ENCODE results near the gene JADE1. TPM values are rescaled to one million over a fixed set of nuclear protein-coding genes. Genes with fewer than 3 reads are reported as not detected.

Gene JADE1
- total RNA-seq, 2 experiments from 2014 or later, result 30.4 to 31.2 TPM

DNA sequence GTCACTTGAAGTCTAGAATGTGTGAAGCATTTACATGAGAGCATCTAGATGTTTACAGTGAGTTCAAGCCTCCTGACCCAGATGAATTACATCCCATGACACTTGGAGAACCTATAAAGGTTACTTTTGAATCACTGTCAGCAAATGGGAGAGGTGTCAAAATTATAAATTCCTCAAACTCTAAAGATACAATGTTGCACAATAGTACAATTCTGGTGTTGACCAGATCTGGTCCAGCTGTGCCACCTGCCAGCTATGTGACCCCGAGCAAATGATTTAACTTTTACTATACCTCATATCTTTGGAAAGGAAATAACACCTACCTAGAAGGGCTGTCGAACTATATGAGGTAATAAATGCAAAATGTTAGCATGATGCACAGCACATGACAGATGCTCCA, 69.8 kb downstream of the JADE1 start:
- peaks cover 17% of the 10 kb centered on the region for H3K36me3 Mint-ChIP-seq
- H3K27ac Mint-ChIP-seq, result no peak overlapping the region
- peaks cover 3% of the 10 kb centered on the region for H3K4me1 Mint-ChIP-seq

DNA sequence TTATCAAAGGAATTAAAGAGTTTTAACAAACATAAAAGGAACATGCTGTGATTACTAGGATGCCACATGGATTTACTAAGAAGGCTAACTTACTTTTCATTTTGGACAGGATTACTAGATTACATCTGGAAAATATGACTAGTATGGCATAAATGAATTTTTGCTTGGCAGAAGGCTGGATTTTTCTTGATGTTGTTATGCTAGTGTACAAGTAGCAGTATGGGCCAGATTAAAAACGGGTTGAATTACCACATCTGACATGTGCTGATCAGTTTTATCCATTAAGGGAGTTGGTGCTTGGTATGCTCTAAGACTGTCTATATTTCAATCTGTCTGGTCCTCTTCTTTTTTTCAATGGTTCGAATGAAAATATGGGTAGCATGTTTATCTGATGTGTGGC, 70.5 kb downstream of the JADE1 start:
- Mint-ChIP-seq H3K4me3 (no peak overlapping the region), H3K4me1 (peaks cover 6% of the 10 kb centered on the region), H3K27ac (no peak overlapping the region), H3K9me3 (ENCODE audit: low read depth) (no peaks in the 10 kb centered on the region), H3K36me3 (peaks cover 17% of the 10 kb centered on the region), H3K27me3 (no peaks in the 10 kb centered on the region)
- ATAC-seq (no peak), DNase-seq (no peak)
- CTCF ChIA-PET, result no interaction called here

More for the DNA sequence above, 69.8 kb downstream of the JADE1 start:
- Mint-ChIP-seq H3K4me3 (no peak overlapping the region), H3K9me3 (ENCODE audit: low read depth) (no peaks in the 10 kb centered on the region), H3K27me3 (no peaks in the 10 kb centered on the region)
- DNase-seq (no peak), ATAC-seq (no peak)
- CTCF ChIA-PET, result no interaction called here

DNA sequence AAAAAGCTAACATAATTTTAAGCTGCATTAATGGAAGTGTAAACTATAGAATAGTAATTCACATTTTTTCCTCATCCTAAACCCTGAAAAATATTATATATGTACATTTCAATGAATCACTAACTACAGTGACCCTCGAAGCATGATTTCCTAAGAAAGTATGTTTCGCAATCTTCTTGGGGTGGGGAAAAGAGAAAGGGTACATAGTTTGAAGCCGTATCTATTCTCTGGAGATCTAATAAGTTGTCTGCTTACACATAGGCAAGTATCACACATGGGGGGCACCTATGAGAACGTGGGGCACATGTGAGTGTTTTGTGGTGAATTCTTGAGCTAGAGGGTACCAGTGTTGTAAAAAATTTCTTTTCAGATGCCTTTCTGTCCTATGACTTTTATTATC, 71.2 kb downstream of the JADE1 start:
- CTCF ChIA-PET, result interaction anchor here (0.7 kb wide), 1 partner anchor 9 kb away, joined by 3 read pairs; no protein-coding TSS in a partner anchor
- Mint-ChIP-seq H3K27ac (no peak overlapping the region), H3K4me1 (peaks cover 6% of the 10 kb centered on the region), H3K36me3 (peaks cover 17% of the 10 kb centered on the region), H3K27me3 (no peaks in the 10 kb centered on the region), H3K9me3 (ENCODE audit: low read depth) (no peaks in the 10 kb centered on the region), H3K4me3 (no peak overlapping the region)
- DNase-seq (no peak), ATAC-seq (no peak)

DNA sequence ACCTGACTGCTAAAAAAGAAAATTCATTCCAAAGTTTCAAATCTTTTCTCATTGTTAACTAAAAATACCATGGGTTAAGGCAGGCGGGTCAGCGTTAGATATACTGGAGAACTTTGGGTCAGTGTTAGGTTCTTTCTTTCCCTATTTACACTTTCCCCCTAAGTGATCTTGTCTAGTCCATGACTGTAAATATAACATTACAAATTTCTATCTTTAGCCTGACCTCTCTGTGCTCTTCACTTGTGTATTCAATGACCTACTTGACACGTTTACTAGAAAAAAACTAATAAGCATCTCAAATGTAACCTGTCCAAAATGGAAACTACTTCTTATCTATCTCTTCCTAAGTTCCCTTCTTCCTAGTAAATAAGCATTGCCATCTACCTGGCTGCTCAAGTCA, 95.3 kb downstream of the JADE1 start:
- ATAC-seq (no peak), DNase-seq (no peak)
- Mint-ChIP-seq H3K4me1 (peaks cover 5% of the 10 kb centered on the region), H3K9me3 (ENCODE audit: low read depth) (no peaks in the 10 kb centered on the region), H3K36me3 (peaks cover 20% of the 10 kb centered on the region), H3K27ac (no peak overlapping the region), H3K4me3 (no peak overlapping the region), H3K27me3 (no peaks in the 10 kb centered on the region)
- CTCF ChIA-PET, result no interaction called here

DNA sequence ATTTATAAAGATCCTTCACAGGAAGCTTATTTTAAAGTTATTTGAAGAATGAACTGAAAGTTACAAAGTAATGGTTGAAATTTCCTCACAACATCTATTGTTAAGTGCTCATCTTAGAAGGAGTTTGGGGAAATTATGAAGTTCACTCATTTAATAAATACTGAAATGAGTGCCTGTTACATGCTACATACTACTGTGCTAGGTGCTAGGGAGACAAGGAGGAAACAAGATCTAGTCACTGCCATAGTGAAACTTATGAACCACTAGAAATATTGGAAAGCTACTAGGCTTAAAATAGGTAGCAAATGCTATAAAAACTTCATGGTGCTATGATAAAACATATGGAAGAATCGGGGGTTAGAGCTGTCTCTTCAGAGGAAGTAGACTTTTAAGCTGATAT, 97.1 kb downstream of the JADE1 start:
- H3K27ac Mint-ChIP-seq, result no peak overlapping the region
- no peak overlapping the region for H3K4me3 Mint-ChIP-seq
- peaks cover 5% of the 10 kb centered on the region for H3K4me1 Mint-ChIP-seq
- H3K36me3 Mint-ChIP-seq, result peaks cover 18% of the 10 kb centered on the region
- no peaks in the 10 kb centered on the region for H3K27me3 Mint-ChIP-seq
- H3K9me3 Mint-ChIP-seq (ENCODE audit: low read depth), result no peaks in the 10 kb centered on the region
- ATAC-seq (no peak), DNase-seq (no peak)
- CTCF ChIA-PET, result no interaction called here

DNA sequence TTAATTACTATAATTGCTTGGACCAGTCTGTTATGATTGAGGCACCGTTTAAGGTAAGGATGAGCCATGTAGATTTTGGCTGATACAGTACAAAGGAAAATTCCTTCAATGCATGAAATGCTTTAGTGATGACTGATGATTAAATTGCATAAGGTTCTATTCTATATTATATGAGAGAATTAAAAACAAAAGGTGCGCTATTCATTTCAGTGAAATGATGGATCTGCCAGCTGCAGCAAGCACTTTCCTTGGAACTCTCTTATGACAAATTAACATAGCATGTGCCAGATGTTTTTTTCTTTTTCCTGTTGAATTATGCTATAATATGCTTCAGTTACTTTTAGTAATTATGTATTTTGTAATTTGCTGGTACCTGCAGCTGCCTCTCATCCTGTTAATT, 98.5 kb downstream of the JADE1 start:
- no peaks in the 10 kb centered on the region for H3K9me3 Mint-ChIP-seq (ENCODE audit: low read depth)

DNA sequence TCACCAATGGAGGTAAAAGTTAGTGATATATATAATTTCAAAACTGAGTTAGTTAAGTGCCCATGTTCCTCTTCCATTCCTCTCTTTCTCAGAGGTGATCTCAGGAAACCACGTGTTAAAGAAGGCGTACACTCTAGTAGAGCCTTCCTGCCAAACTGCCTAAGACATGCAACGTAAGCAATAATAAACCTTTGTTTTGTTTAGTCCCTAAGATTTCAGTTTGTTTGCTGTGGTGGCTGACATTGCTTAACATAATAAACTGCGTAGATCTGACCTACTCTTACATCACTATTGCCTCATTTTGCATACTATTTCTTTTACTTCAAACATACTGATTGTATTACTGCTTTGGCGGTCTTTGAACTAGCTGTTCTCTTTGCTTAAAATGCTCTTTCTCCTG, 99.2 kb downstream of the JADE1 start:
- CTCF ChIA-PET, result no interaction called here
- Mint-ChIP-seq H3K27me3 (no peaks in the 10 kb centered on the region), H3K4me3 (no peak overlapping the region), H3K27ac (no peak overlapping the region), H3K36me3 (peaks cover 18% of the 10 kb centered on the region), H3K9me3 (ENCODE audit: low read depth) (no peaks in the 10 kb centered on the region), H3K4me1 (peaks cover 5% of the 10 kb centered on the region)
- ATAC-seq (no peak), DNase-seq (no peak)

More for the DNA sequence above, 98.5 kb downstream of the JADE1 start:
- CTCF ChIA-PET, result interaction anchor here (0.7 kb wide), 1 partner anchor 889 kb away, joined by 3 read pairs; no protein-coding TSS in a partner anchor
- ATAC-seq (no peak), DNase-seq (no peak)
- Mint-ChIP-seq H3K27ac (no peak overlapping the region), H3K27me3 (no peaks in the 10 kb centered on the region), H3K36me3 (peaks cover 13% of the 10 kb centered on the region), H3K4me1 (peaks cover 5% of the 10 kb centered on the region), H3K4me3 (no peak overlapping the region)

DNA sequence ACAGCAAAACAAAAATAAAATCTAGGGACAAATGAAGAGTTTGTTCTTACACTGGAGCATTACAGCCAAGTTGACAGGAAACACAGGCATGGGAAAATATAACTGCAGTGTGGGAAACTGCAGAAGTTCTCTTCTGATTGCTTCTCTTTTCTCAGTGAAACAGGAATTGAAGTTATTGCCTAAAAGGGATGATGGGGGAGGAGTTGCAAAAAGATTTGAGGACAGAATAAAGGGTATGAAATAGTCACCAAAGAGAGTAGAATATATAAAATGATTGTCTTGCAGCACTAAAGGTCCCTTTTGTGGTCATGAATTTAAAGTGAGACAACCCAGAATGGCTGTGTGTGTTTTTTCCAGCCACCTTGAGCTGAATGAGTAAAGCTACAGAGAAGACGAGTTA, 103.7 kb downstream of the JADE1 start:
- CTCF ChIA-PET, result no interaction called here
- Mint-ChIP-seq H3K27ac (no peak overlapping the region), H3K9me3 (ENCODE audit: low read depth) (no peaks in the 10 kb centered on the region), H3K27me3 (no peaks in the 10 kb centered on the region), H3K4me1 (peaks cover 24% of the 10 kb centered on the region), H3K36me3 (peaks cover 26% of the 10 kb centered on the region), H3K4me3 (no peak overlapping the region)
- DNase-seq, result no peak
- no peak for ATAC-seq

DNA sequence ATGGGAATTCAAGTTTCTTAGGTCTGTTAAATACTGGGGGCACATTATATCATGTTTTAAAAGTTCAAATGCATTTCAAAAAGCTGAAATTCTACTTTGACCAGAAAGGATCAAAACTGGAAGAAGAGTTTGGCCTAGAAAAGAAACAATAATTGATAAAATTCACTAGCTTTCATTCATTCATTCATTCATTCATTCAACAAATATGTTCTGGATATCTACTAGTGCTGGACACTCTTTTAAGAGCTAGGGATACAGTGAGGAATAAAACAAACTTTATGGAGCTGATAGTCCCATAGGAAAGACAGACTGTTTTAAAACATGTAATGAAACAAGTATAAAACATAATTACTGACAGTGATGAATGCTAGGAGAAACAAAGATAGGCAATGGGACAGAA, 106.0 kb downstream of the JADE1 start:
- H3K4me3 Mint-ChIP-seq, result no peak overlapping the region
- no peak for ATAC-seq
- H3K27me3 Mint-ChIP-seq, result no peaks in the 10 kb centered on the region
- peaks cover 34% of the 10 kb centered on the region for H3K4me1 Mint-ChIP-seq
- H3K27ac Mint-ChIP-seq, result no peak overlapping the region
- no peak for DNase-seq
- peaks cover 40% of the 10 kb centered on the region for H3K36me3 Mint-ChIP-seq
- H3K9me3 Mint-ChIP-seq (ENCODE audit: low read depth), result no peaks in the 10 kb centered on the region
- CTCF ChIA-PET, result interaction anchor here (1.3 kb wide), 1 partner anchor 53 kb away, joined by 3 read pairs; no protein-coding TSS in a partner anchor

DNA sequence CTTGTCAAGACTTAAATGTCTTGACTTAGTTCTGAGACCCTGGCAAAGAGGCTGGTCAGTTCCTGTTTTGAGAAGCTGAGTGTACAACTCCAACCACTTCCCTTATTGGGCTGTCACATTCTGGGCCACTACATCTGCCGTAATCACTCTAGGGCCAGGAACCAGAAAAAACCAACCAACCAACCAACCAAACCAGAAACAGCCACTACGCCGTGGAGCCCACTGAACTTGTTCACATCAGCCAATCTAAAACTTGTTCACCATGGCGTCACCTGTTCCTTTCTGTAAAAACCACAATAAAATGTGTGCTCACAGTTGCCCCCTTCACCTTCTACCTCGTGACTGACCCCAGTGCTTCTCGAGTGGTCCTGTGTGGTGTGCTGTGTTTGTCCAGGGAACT, 107.3 kb downstream of the JADE1 start:
- no peak overlapping the region for H3K4me3 Mint-ChIP-seq
- CTCF ChIA-PET, result no interaction called here
- H3K27ac Mint-ChIP-seq, result peak overlapping the region; percentile 3
- peaks cover 39% of the 10 kb centered on the region for H3K4me1 Mint-ChIP-seq
- H3K9me3 Mint-ChIP-seq (ENCODE audit: low read depth), result no peaks in the 10 kb centered on the region
- peaks cover 46% of the 10 kb centered on the region for H3K36me3 Mint-ChIP-seq
- no peaks in the 10 kb centered on the region for H3K27me3 Mint-ChIP-seq
- DNase-seq (peak; percentile 41), ATAC-seq (no peak)

DNA sequence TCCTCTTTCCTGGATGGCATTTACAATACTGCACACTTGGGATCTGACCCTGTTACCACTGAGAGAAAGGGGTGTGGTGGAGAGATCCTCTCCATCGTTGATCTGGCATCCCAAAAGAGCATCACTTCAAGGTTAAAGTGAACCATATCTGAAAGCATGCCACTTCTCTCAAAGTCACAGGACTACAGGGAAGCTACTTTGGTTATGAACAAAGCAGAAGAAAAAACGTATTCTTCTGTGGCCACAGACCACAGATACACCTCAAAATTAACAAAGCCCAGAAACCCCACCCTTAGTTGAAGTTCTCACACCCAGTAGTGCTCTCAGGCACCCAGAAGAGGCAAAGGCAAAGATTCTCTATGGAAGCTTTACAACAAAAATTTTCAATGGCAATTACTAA, 108.3 kb downstream of the JADE1 start:
- peak; percentile 56 for DNase-seq
- H3K4me1 Mint-ChIP-seq, result peaks cover 39% of the 10 kb centered on the region
- CTCF ChIA-PET, result no interaction called here
- H3K36me3 Mint-ChIP-seq, result peaks cover 56% of the 10 kb centered on the region
- H3K27ac Mint-ChIP-seq, result peak overlapping the region; percentile 53
- no peaks in the 10 kb centered on the region for H3K27me3 Mint-ChIP-seq
- H3K4me3 Mint-ChIP-seq, result no peak overlapping the region
- ATAC-seq, result peak; percentile 94
- no peaks in the 10 kb centered on the region for H3K9me3 Mint-ChIP-seq (ENCODE audit: low read depth)

DNA sequence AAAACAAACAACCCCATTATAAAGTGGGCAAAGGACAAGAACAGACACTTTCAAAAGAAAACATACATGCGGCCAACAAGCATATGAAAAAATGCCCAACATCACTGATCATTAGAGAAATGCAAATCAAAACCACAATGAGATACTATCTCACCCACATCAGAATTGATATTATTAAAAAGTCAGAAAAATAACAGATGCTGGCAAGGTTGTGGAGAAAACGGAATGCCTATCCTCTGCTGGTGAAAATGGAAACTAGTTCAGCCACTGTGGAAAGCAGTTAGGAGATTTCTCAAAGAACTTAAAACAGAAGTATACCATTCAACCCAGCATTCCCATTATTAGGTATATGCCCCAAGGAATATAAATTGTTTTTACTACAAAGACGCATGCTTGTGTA, 112.5 kb downstream of the JADE1 start:
- H3K27ac Mint-ChIP-seq, result no peak overlapping the region
- H3K9me3 Mint-ChIP-seq (ENCODE audit: low read depth), result no peaks in the 10 kb centered on the region

More for the DNA sequence above, 112.5 kb downstream of the JADE1 start:
- peaks cover 34% of the 10 kb centered on the region for H3K4me1 Mint-ChIP-seq
- CTCF ChIA-PET, result no interaction called here
- no peak overlapping the region for H3K4me3 Mint-ChIP-seq
- no peak for ATAC-seq
- no peaks in the 10 kb centered on the region for H3K27me3 Mint-ChIP-seq
- peaks cover 67% of the 10 kb centered on the region for H3K36me3 Mint-ChIP-seq
- no peak for DNase-seq

Data from activated CD8-positive, alpha-beta memory T cell treated with anti-CD3 and anti-CD28 coated beads, Interleukin-2, amount 10 ng/mL, durations not matched to agents 7 days and 5 days (primary cell).